Left ventricle myocardium superior (tissue), 1 donor: ENCODE measurements around the gene SLC10A7. TPM values are rescaled to one million over a fixed set of nuclear protein-coding genes. Genes with fewer than 3 reads are reported as not detected.

Source experiments
- ATAC-seq: fragments of 200-7000 bp; cut with Tn5 transposase; one replicate; pipeline ENCODE4 v1.9.1; 2020; ENCODE audit warnings: mild to moderate bottlenecking, moderate library complexity
- DNase-seq: peaks from one replicate; pipeline ENCODE4 v3.0.0-alpha.2; 2020
- intact Hi-C: fragments of 100-400 bp; cut with micrococcal nuclease; formaldehyde crosslinking; loops from one replicate; pipeline ENCODE4 v1.11.0; 2022
- total RNA-seq: library from RNA; stranded (reverse); fragmentation: NEBNext Ultra II Directional; extraction: Animal tissue kit (Norgen Biotek cat#: 25700); gene quantifications from one replicate; pipeline ENCODE4 v1.2.1, GENCODE V29; 2021
- donor health status: DM: no; HTN: yes; CAD: no; lungs with severe emphysema.

The SLC10A7 gene
- total RNA-seq, 1 donor from 2014 or later = 4.5 TPM

GRCh38 chr4:146506272-146506671 lies 15.5 kb downstream of the SLC10A7 start:
- DNase-seq (no peak), ATAC-seq (no peak)
- intact Hi-C loops = no loop called here

- ATAC-seq (no peak), DNase-seq (no peak)
- intact Hi-C loops = no loop called here
Observed at GRCh38 chr4:146500216-146500615, 21.5 kb downstream of the SLC10A7 start.

DNA sequence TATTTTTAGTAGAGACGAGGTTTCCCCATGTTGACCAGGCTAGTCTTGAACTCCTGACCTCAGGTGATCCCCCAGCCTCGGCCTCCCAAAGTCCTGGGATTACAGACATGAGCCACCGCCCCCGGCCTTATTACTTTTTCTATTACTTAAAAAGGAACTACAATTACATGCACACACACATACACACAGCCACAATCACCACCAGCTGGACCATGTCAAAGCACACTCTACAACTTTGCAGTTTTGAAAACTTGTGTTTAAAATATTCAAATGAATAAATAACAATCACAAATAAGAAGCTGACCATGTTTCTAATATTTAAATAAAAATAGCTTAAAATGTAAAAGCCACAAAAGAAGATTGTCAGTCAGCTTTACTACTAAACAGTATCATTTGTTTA lies 23.4 kb downstream of the SLC10A7 start:
- ATAC-seq (no peak), DNase-seq (no peak)
- intact Hi-C loops = no loop called here

DNA sequence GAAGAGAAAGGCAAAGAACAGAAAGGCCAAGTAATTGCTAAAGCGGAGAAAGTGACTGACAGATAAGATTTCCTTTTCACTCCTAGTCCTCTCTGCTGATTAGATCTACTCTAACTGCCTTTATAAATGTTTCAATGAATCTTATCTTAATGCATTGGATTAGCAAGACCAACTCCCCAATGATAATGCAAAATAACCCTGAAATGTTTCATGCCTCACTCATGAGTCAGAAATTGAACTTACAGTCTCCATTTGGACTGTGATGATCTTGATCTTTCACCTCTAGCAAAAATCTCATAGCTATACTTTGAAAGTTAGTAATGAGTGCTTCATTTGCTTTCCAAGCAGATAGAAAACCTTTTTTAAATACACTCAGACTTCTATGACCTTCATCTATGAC lies 26.5 kb downstream of the SLC10A7 start:
- DNase-seq (no peak), ATAC-seq (no peak)
- intact Hi-C loops = no loop called here

DNA sequence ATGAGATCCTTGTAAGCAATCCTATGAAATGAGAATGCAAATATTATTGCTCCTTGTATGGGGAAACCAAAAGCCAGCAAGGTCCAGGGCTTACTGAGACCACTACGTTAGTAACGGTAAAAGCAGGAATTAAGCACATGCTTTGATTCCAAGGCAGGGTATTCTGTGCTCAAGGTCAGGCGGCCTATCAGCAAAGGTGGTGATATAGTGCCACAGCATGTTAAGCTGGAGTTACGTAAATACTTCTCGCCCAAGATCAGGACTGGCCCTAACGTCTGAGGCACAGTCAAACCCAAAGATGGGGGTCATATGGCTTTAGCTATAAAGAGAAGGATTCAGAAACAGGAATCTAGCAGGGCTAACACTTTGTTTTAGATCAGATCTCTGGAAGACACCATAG lies 27.6 kb downstream of the SLC10A7 start:
- ATAC-seq (no peak), DNase-seq (no peak)
- intact Hi-C loops = no loop called here

DNA sequence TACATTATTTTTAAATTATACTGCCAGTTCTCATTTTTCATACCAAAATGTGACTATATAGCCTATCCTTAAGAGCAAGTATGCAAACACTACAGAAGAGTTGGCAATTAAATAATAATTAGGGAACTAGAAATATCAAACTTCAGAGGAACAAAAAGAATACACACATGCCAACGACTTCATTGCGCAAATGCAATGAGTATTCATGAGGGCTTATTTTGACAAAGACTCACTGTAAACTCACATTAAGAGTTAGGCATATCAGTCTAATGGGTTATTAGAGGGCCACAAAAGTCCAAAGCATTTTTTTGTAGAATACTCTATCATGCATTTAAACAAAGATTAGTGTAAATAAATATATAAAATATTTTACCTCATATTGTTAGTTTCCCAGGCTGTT lies 31.6 kb downstream of the SLC10A7 start:
- ATAC-seq (no peak), DNase-seq (no peak)
- intact Hi-C loops = no loop called here

DNA sequence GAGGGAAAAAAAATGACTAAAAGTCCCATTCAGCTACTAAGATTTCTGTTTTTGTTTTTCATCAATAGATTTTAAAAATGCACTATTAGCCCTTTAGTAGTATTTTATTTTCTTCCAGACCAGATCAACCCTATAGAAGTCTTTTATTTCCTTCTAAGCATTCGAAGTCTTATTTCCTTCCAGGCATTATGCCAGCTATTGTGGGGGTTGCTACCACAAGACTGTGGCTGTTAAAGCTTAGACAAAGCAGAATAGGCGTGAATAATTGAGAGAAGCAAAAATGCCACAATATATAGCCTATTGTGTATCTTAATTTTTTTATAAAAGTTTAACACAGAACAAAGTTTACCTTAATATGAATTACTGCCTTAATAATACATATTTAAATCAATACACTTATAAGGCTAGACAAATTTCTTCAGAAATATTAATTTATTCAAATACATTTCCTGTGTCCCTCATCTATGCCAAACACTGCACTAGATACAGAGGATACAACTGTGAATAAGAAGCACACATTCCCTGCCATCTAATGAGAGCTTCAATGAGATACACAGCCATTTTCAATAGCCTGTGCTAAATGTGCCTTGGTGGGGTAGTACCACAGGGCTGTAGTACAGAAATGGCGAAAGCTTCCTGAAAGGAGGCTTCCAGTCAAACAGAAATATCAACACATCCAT lies 33.1 kb downstream of the SLC10A7 start:
- no peak for ATAC-seq
- no peak for DNase-seq
- intact Hi-C loops = no loop called here

DNA sequence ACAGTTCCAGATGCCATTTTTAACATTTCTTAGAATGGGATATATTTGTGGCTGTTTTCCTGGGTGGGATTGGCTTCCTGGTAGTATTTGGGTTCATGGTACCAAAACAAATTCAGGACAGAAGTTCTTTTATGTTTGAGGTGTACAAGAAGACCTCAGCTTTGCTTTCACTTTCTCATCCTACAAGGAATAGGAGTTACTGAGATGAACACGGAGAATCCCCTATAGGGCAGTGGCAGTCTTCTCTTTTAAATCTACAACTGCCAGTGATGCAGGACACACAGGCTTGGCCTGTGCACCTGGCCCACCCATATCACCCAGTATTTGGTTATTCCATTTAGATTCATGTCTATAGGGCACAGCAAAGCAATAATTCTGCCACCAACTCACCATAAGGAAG lies 35.2 kb downstream of the SLC10A7 start:
- no peak for DNase-seq
- intact Hi-C loops = no loop called here
- no peak for ATAC-seq

GRCh38 chr4:146485968-146486367 lies 35.8 kb downstream of the SLC10A7 start:
- DNase-seq (no peak), ATAC-seq (no peak)
- intact Hi-C loops = no loop called here

GRCh38 chr4:146482788-146483187 lies 39.0 kb downstream of the SLC10A7 start:
- DNase-seq (no peak), ATAC-seq (no peak)
- intact Hi-C loops = no loop called here

GRCh38 chr4:146481246-146481645 lies 40.5 kb downstream of the SLC10A7 start:
- ATAC-seq (no peak), DNase-seq (no peak)
- intact Hi-C loops = no loop called here

GRCh38 chr4:146478009-146478408 lies 43.7 kb downstream of the SLC10A7 start:
- ATAC-seq (no peak), DNase-seq (no peak)
- intact Hi-C loops = no loop called here

GRCh38 chr4:146477054-146477453 lies 44.7 kb downstream of the SLC10A7 start:
- DNase-seq = no peak
- intact Hi-C loops = no loop called here
- ATAC-seq = no peak

GRCh38 chr4:146472404-146472803 lies 49.3 kb downstream of the SLC10A7 start:
- DNase-seq (no peak), ATAC-seq (no peak)
- intact Hi-C loops = no loop called here

- DNase-seq (no peak), ATAC-seq (no peak)
- intact Hi-C loops = no loop called here
Observed at GRCh38 chr4:146470604-146471003, 51.1 kb downstream of the SLC10A7 start.

DNA sequence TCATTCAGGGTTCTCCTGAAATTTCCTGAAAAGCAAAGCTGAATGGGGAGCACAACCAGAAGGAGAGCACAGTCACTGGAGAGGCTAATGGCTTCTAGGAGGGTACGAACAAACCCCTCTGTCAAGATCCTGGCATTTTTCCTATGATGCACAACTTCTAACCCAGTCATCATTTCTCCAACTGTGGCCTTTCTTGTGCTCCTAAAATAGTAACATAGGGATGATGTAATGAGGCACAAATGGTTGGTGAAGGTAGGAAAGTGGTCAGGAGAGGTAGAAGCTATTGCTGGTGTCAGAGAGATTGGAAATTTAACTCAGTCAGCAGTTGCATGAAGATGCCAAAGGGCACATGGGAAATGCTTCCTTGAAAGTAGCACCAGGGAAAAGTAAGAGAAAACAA lies 52.7 kb downstream of the SLC10A7 start:
- intact Hi-C loops = no loop called here

GRCh38 chr4:146465628-146466027 lies 56.1 kb downstream of the SLC10A7 start:
- DNase-seq (no peak), ATAC-seq (no peak)
- intact Hi-C loops = no loop called here

More for the DNA sequence above, 52.7 kb downstream of the SLC10A7 start:
- no peak for ATAC-seq
- no peak for DNase-seq

DNA sequence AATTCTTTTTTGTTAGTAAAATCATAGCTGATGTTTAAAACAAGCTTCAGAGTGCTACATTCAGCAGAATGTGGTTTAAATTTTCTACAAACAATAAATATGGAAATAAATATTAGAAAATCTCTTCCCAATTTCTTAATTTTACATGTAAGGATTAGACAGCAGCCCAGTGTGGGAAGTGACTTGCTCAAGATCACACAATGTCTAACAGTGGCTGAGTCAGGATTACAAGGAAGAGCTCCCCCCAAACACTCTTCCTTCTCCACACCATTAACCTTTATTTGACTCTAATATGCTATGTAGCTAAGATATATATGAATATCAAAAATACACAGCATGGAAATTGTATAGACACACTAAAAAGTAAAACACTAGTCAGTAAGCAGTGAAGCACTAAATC lies 59.5 kb downstream of the SLC10A7 start:
- intact Hi-C loops = no loop called here
- DNase-seq (no peak), ATAC-seq (no peak)

DNA sequence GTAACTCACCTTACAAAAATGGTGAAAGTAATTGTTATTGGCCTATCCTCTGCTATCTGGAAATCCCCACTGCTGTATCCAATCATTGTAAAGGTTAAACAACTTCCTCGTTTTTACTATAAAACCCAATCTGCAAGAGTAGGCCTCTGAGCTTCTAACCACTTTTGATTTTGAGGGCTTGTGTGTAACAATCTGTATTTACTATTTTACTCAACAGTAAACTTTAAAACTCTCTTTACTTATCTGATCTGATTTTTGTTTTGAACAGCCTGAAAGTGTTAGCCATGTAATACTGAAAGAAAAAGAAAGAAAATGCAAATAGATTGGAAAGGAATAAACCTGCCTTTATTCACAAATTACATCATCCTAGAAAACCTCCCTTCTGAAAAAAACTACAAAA lies 63.1 kb downstream of the SLC10A7 start:
- intact Hi-C loops = no loop called here
- DNase-seq (no peak), ATAC-seq (no peak)

- DNase-seq (no peak), ATAC-seq (no peak)
- intact Hi-C loops = no loop called here
Observed at GRCh38 chr4:146456681-146457080, 65.1 kb downstream of the SLC10A7 start.

GRCh38 chr4:146453181-146453807 lies 68.4 kb downstream of the SLC10A7 start:
- DNase-seq (no peak), ATAC-seq (no peak)
- intact Hi-C loops = no loop called here
